ENCODE results near the gene CDA.

CDA gene

GRCh38 chr1:20626524-20626923 lies 37.6 kb downstream of the CDA start:
- no peaks in the 10 kb centered on the region for H3K4me1 ChIP-seq (ENCODE audit: control insufficient read depth in 1 of 2, insufficient read depth in 2 of 2, low read length in 2 of 2)
- no peak overlapping the region for H3K9ac ChIP-seq (ENCODE audit: low read depth in 1 of 2, low read length in 2 of 2)
- no peaks in the 10 kb centered on the region for H3K9me3 ChIP-seq (ENCODE audit: control insufficient read depth in 1 of 2, low read length in 2 of 2)
- no peak overlapping the region for H3K27ac ChIP-seq (ENCODE audit: low read depth, low read length)
- no peaks in the 10 kb centered on the region for H3K27me3 ChIP-seq (ENCODE audit: control insufficient read depth in 1 of 2, insufficient read depth in 2 of 2, low read length in 2 of 2)
- H3K4me3 ChIP-seq (ENCODE audit: low read depth in 1 of 2, low read length in 2 of 2) = no peak overlapping the region
- H3K36me3 ChIP-seq (ENCODE audit: control insufficient read depth in 1 of 2, insufficient read depth in 2 of 2, low read length in 2 of 2) = no peaks in the 10 kb centered on the region

- Histone ChIP-seq H3K4me1 (ENCODE audit: control insufficient read depth in 1 of 2, insufficient read depth in 2 of 2, low read length in 2 of 2) (peaks cover 16 to 18% of the 10 kb centered on the region in 2 donors), H3K4me3 (ENCODE audit: low read depth in 1 of 2, low read length in 2 of 2) (no peak overlapping the region), H3K27me3 (ENCODE audit: control insufficient read depth in 1 of 2, insufficient read depth in 2 of 2, low read length in 2 of 2) (no peaks in the 10 kb centered on the region), H3K9me3 (ENCODE audit: control insufficient read depth in 1 of 2, low read length in 2 of 2) (no peaks in the 10 kb centered on the region), H3K9ac (ENCODE audit: low read depth in 1 of 2, low read length in 2 of 2) (no peak overlapping the region), H3K36me3 (ENCODE audit: control insufficient read depth in 1 of 2, insufficient read depth in 2 of 2, low read length in 2 of 2) (no peaks in the 10 kb centered on the region), H3K27ac (ENCODE audit: low read depth, low read length) (no peak overlapping the region)
Measured at GRCh38 chr1:20630729-20631128, 41.8 kb downstream of the CDA start.

GRCh38 chr1:20632386-20632785 lies 43.5 kb downstream of the CDA start:
- Histone ChIP-seq H3K4me3 (ENCODE audit: low read depth in 1 of 2, low read length in 2 of 2) (no peak overlapping the region), H3K9ac (ENCODE audit: low read depth in 1 of 2, low read length in 2 of 2) (no peak overlapping the region), H3K36me3 (ENCODE audit: control insufficient read depth in 1 of 2, insufficient read depth in 2 of 2, low read length in 2 of 2) (no peaks in the 10 kb centered on the region), H3K9me3 (ENCODE audit: control insufficient read depth in 1 of 2, low read length in 2 of 2) (no peaks in the 10 kb centered on the region), H3K27ac (ENCODE audit: low read depth, low read length) (no peak overlapping the region), H3K27me3 (ENCODE audit: control insufficient read depth in 1 of 2, insufficient read depth in 2 of 2, low read length in 2 of 2) (no peaks in the 10 kb centered on the region), H3K4me1 (ENCODE audit: control insufficient read depth in 1 of 2, insufficient read depth in 2 of 2, low read length in 2 of 2) (peaks cover 16 to 18% of the 10 kb centered on the region in 2 donors)

- Histone ChIP-seq H3K27me3 (ENCODE audit: control insufficient read depth in 1 of 2, insufficient read depth in 2 of 2, low read length in 2 of 2) (no peaks in the 10 kb centered on the region), H3K36me3 (ENCODE audit: control insufficient read depth in 1 of 2, insufficient read depth in 2 of 2, low read length in 2 of 2) (peaks cover 0 to 9% of the 10 kb centered on the region in 2 donors), H3K4me1 (ENCODE audit: control insufficient read depth in 1 of 2, insufficient read depth in 2 of 2, low read length in 2 of 2) (peaks cover 16 to 18% of the 10 kb centered on the region in 2 donors), H3K9me3 (ENCODE audit: control insufficient read depth in 1 of 2, low read length in 2 of 2) (no peaks in the 10 kb centered on the region), H3K27ac (ENCODE audit: low read depth, low read length) (peak within 1 kb of the TSS; percentile 74), H3K4me3 (ENCODE audit: low read depth in 1 of 2, low read length in 2 of 2) (peak within 1 kb of the TSS; percentile 79 to 86), H3K9ac (ENCODE audit: low read depth in 1 of 2, low read length in 2 of 2) (peak within 1 kb of the TSS; percentile 50 to 76)
Measured at GRCh38 chr1:20633190-20634064, 44.5 kb downstream of the CDA start, which contains the start of gene PINK1. PINK1 (plus strand) TSS chr1:20633458; CDS start chr1:20633549, 91 bp downstream.

GRCh38 chr1:20634065-20634593 lies 45.2 kb downstream of the CDA start:
- H3K9ac ChIP-seq (ENCODE audit: low read depth in 1 of 2, low read length in 2 of 2) = peak overlapping the region; percentile 50 to 76
- no peaks in the 10 kb centered on the region for H3K9me3 ChIP-seq (ENCODE audit: control insufficient read depth in 1 of 2, low read length in 2 of 2)
- H3K4me3 ChIP-seq (ENCODE audit: low read depth in 1 of 2, low read length in 2 of 2) = peak overlapping the region; percentile 79 to 86
- no peaks in the 10 kb centered on the region for H3K27me3 ChIP-seq (ENCODE audit: control insufficient read depth in 1 of 2, insufficient read depth in 2 of 2, low read length in 2 of 2)
- peaks cover 5 to 16% of the 10 kb centered on the region in 2 donors for H3K36me3 ChIP-seq (ENCODE audit: control insufficient read depth in 1 of 2, insufficient read depth in 2 of 2, low read length in 2 of 2)
- H3K4me1 ChIP-seq (ENCODE audit: control insufficient read depth in 1 of 2, insufficient read depth in 2 of 2, low read length in 2 of 2) = peaks cover 16 to 18% of the 10 kb centered on the region in 2 donors
- no peak overlapping the region for H3K27ac ChIP-seq (ENCODE audit: low read depth, low read length)

GRCh38 chr1:20634594-20635084 lies 45.7 kb downstream of the CDA start:
- peaks cover 16 to 18% of the 10 kb centered on the region in 2 donors for H3K4me1 ChIP-seq (ENCODE audit: control insufficient read depth in 1 of 2, insufficient read depth in 2 of 2, low read length in 2 of 2)
- no peak overlapping the region for H3K27ac ChIP-seq (ENCODE audit: low read depth, low read length)

GRCh38 chr1:20636785-20637347 lies 48.0 kb downstream of the CDA start:
- peaks cover 16 to 18% of the 10 kb centered on the region in 2 donors for H3K4me1 ChIP-seq (ENCODE audit: control insufficient read depth in 1 of 2, insufficient read depth in 2 of 2, low read length in 2 of 2)
- no peak overlapping the region for H3K9ac ChIP-seq (ENCODE audit: low read depth in 1 of 2, low read length in 2 of 2)
- H3K36me3 ChIP-seq (ENCODE audit: control insufficient read depth in 1 of 2, insufficient read depth in 2 of 2, low read length in 2 of 2) = peaks cover 12 to 34% of the 10 kb centered on the region in 2 donors
- no peaks in the 10 kb centered on the region for H3K27me3 ChIP-seq (ENCODE audit: control insufficient read depth in 1 of 2, insufficient read depth in 2 of 2, low read length in 2 of 2)
- no peak overlapping the region for H3K4me3 ChIP-seq (ENCODE audit: low read depth in 1 of 2, low read length in 2 of 2)
- H3K27ac ChIP-seq (ENCODE audit: low read depth, low read length) = no peak overlapping the region
- no peaks in the 10 kb centered on the region for H3K9me3 ChIP-seq (ENCODE audit: control insufficient read depth in 1 of 2, low read length in 2 of 2)

More at GRCh38 chr1:20634594-20635084, 45.7 kb downstream of the CDA start:
- peak overlapping the region; percentile 79 to 86 for H3K4me3 ChIP-seq (ENCODE audit: low read depth in 1 of 2, low read length in 2 of 2)
- no peaks in the 10 kb centered on the region for H3K9me3 ChIP-seq (ENCODE audit: control insufficient read depth in 1 of 2, low read length in 2 of 2)
- no peaks in the 10 kb centered on the region for H3K27me3 ChIP-seq (ENCODE audit: control insufficient read depth in 1 of 2, insufficient read depth in 2 of 2, low read length in 2 of 2)
- H3K9ac ChIP-seq (ENCODE audit: low read depth in 1 of 2, low read length in 2 of 2) = peak overlapping the region; percentile 50 to 76
- peaks cover 10 to 20% of the 10 kb centered on the region in 2 donors for H3K36me3 ChIP-seq (ENCODE audit: control insufficient read depth in 1 of 2, insufficient read depth in 2 of 2, low read length in 2 of 2)

- no peaks in the 10 kb centered on the region for H3K4me1 ChIP-seq (ENCODE audit: control insufficient read depth in 1 of 2, insufficient read depth in 2 of 2, low read length in 2 of 2)
- no peak overlapping the region for H3K4me3 ChIP-seq (ENCODE audit: low read depth in 1 of 2, low read length in 2 of 2)
- no peaks in the 10 kb centered on the region for H3K9me3 ChIP-seq (ENCODE audit: control insufficient read depth in 1 of 2, low read length in 2 of 2)
- no peak overlapping the region for H3K9ac ChIP-seq (ENCODE audit: low read depth in 1 of 2, low read length in 2 of 2)
- no peaks in the 10 kb centered on the region for H3K27me3 ChIP-seq (ENCODE audit: control insufficient read depth in 1 of 2, insufficient read depth in 2 of 2, low read length in 2 of 2)
- no peak overlapping the region for H3K27ac ChIP-seq (ENCODE audit: low read depth, low read length)
- H3K36me3 ChIP-seq (ENCODE audit: control insufficient read depth in 1 of 2, insufficient read depth in 2 of 2, low read length in 2 of 2) = peaks cover 27 to 55% of the 10 kb centered on the region in 2 donors
Measured at GRCh38 chr1:20640183-20640597, 51.3 kb downstream of the CDA start.

- Histone ChIP-seq H3K4me1 (ENCODE audit: control insufficient read depth in 1 of 2, insufficient read depth in 2 of 2, low read length in 2 of 2) (no peaks in the 10 kb centered on the region), H3K9ac (ENCODE audit: low read depth in 1 of 2, low read length in 2 of 2) (no peak overlapping the region), H3K27ac (ENCODE audit: low read depth, low read length) (no peak overlapping the region), H3K36me3 (ENCODE audit: control insufficient read depth in 1 of 2, insufficient read depth in 2 of 2, low read length in 2 of 2) (peaks cover 31 to 59% of the 10 kb centered on the region in 2 donors), H3K4me3 (ENCODE audit: low read depth in 1 of 2, low read length in 2 of 2) (no peak overlapping the region), H3K9me3 (ENCODE audit: control insufficient read depth in 1 of 2, low read length in 2 of 2) (no peaks in the 10 kb centered on the region), H3K27me3 (ENCODE audit: control insufficient read depth in 1 of 2, insufficient read depth in 2 of 2, low read length in 2 of 2) (no peaks in the 10 kb centered on the region)
Measured at GRCh38 chr1:20641975-20642374, 53.1 kb downstream of the CDA start.

GRCh38 chr1:20643080-20643479 lies 54.2 kb downstream of the CDA start:
- H3K27me3 ChIP-seq (ENCODE audit: control insufficient read depth in 1 of 2, insufficient read depth in 2 of 2, low read length in 2 of 2) = no peaks in the 10 kb centered on the region
- peaks cover 32 to 55% of the 10 kb centered on the region in 2 donors for H3K36me3 ChIP-seq (ENCODE audit: control insufficient read depth in 1 of 2, insufficient read depth in 2 of 2, low read length in 2 of 2)

More at GRCh38 chr1:20643080-20643479, 54.2 kb downstream of the CDA start:
- Histone ChIP-seq H3K9ac (ENCODE audit: low read depth in 1 of 2, low read length in 2 of 2) (no peak overlapping the region), H3K27ac (ENCODE audit: low read depth, low read length) (no peak overlapping the region), H3K9me3 (ENCODE audit: control insufficient read depth in 1 of 2, low read length in 2 of 2) (no peaks in the 10 kb centered on the region), H3K4me1 (ENCODE audit: control insufficient read depth in 1 of 2, insufficient read depth in 2 of 2, low read length in 2 of 2) (no peaks in the 10 kb centered on the region), H3K4me3 (ENCODE audit: low read depth in 1 of 2, low read length in 2 of 2) (no peak overlapping the region)
